Measurements from ENCODE around the gene SPANXB1. TPM values are rescaled to one million over a fixed set of nuclear protein-coding genes. Genes with fewer than 3 reads are reported as not detected.

The SPANXB1 gene, protein sequence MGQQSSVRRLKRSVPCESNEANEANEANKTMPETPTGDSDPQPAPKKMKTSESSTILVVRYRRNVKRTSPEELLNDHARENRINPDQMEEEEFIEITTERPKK
- total RNA-seq = not detected

DNA sequence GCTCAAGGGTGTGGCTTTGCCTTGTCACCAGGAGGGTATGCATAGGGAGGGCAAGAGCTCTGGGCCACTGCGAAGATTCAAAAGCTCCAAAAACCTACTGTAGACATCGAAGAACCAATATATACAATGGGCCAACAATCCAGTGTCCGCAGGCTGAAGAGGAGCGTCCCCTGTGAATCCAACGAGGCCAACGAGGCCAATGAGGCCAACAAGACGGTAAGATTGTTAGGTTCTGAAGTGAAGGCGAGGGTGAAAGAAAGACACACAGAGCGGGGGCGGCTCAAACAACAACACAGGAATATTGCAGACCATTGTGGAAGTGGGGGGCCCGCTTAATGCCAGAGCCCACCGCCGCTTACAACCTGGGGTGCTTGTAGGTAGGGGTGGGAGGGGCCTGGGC, at the start of gene SPANXB1:
TSS of gene SPANXB1 (plus strand) at position 27 of the 400 bp plus-strand sequence. CDS start at position 127, 100 bp downstream.

Other genes starting within 250 kb of the SPANXB1 start
- 11.9 TPM for gene LDOC1, start 174.5 kb downstream of the SPANXB1 start, total RNA-seq
- gene SPANXC, start 239.9 kb downstream of the SPANXB1 start, total RNA-seq = not detected

Measured in parietal lobe (tissue), 1 donor.